Tongue (tissue), 2 donors: Measurements from ENCODE around the gene TPRG1. TPM values are rescaled to one million over a fixed set of nuclear protein-coding genes. Genes with fewer than 3 reads are reported as not detected.
A peak's percentile ranks its signal among the peaks of the same experiment; 100 is the strongest.

Experiments
- DNase-seq: peaks from one replicate; pipeline ENCODE4 v3.0.0-alpha.2; 2015
- total RNA-seq: library from RNA; depleted of rRNA; stranded (reverse); fragments of >200 nt; gene quantifications from one replicate; pipeline ENCODE4 v1.2.3, GENCODE V29; 2014

The TPRG1 gene
- total RNA-seq, 1 donor from 2014 or later: 4.5 TPM

DNA sequence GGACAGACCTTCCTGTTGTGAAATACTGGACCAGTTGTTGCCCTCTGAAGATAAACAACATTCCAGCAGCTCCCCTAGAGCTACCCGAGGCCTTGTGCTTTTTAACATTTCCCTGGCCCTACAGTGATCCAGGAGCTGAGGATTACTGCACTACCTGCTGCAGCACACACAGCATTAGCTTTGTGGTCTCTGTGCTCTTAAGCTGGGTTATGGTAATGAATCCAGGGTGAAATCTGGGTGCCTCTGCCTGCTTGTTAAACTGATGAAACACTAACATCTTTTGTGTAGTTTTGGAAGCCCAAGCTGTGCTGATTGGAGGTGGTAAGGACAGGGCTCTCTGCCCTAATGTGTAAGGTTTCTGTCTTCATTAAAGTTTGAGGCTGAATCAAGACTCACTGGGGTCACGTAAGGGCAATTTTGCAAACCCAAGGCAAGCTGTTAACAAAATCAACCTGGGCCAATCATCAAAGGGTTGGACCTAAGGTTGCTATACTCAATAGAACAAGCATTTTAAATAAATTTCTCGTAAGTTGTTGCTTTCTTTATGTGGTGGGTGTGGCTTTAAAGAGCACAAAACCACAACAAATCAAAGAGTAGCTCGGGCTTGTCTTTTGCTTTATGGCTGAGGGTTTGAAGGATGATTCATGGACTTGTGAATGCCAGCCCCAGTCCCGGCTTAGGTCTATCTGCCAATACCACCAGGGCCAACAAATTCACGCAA lies 183.9 kb downstream of the TPRG1 start:
- peak; percentile 32 for DNase-seq

DNA sequence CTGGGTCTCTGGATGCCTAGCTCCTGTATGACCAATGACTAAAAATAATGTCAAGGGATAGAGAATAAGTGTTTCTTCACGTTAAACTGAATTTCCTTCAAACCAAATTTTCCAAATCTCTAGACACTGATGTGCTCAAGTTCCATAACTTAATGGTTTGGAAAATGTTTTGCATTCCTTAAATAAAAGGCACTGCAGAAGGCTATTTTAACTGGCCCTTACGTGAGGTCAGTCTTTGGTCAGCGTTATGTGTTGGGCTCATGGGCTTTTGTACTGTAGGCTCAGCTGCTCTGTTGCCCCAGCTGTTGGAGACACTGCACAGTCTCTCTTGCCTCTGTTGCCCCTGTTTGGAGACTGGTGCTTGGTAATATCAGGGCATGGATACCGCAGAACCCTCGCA lies 188.5 kb downstream of the TPRG1 start:
- DNase-seq: no peak

- peak; percentile 36 for DNase-seq
Observed at GRCh38 chr3:189361103-189361835, 189.5 kb downstream of the TPRG1 start.

- DNase-seq: no peak
Observed at GRCh38 chr3:189363590-189364255, 192.0 kb downstream of the TPRG1 start.

GRCh38 chr3:189365609-189366564 lies 194.1 kb downstream of the TPRG1 start:
- peak; percentile 24 for DNase-seq

GRCh38 chr3:189368384-189368783 lies 196.6 kb downstream of the TPRG1 start:
- DNase-seq: no peak

GRCh38 chr3:189369636-189370035 lies 197.9 kb downstream of the TPRG1 start:
- no peak for DNase-seq

- no peak for DNase-seq
Observed at GRCh38 chr3:189372243-189372642, 200.5 kb downstream of the TPRG1 start.
